Bronchial epithelial cell (primary cell): Measurements from ENCODE around the gene CRACDL. TPM values are rescaled to one million over a fixed set of nuclear protein-coding genes. Genes with fewer than 3 reads are reported as not detected.

Experiments used
- DNase-seq: peaks from one replicate; pipeline ENCODE4 v3.0.0-alpha.2; 2010; ENCODE audit warnings: low read depth
- FAIRE-seq: peaks from 2 replicates; lab custom pipeline; 2011; peaks lifted over from hg19 to GRCh38; lab: Jason Lieb, UNC
- H3K27me3 ChIP-seq: 2 replicates; pipeline ENCODE4 v1.5.1; 2011; ENCODE audit warnings: low read length; ENCODE audit not compliant: control insufficient read depth, insufficient read depth
- H3K36me3 ChIP-seq: 2 replicates; pipeline ENCODE4 v1.5.1; 2011; ENCODE audit warnings: low read length; ENCODE audit not compliant: control insufficient read depth, insufficient read depth
- H3K4me3 ChIP-seq: 2 replicates; pipeline ENCODE4 v1.5.1; 2011; ENCODE audit warnings: mild to moderate bottlenecking, low read depth, low read length, control low read depth
- total RNA-seq: library from RNA; depleted of rRNA; stranded (reverse); fragments of >200 nt; gene quantifications from 2 replicates; pipeline ENCODE4 v1.2.1, GENCODE V29; 2014
- TF ChIP-seq, protein P1 (sequence below): IDR thresholded peaks from 2 replicates; pipeline ENCODE4 v1.5.1; 2011; ENCODE audit warnings: mild to moderate bottlenecking, moderate library complexity, low read length, control low read depth, inconsistent platforms; ENCODE audit not compliant: insufficient read depth, severe bottlenecking

The CRACDL gene
- total RNA-seq, 1 donor from 2014 or later, result 0.26 TPM

GRCh38 chr2:98866033-98866432 lies 70.0 kb downstream of the CRACDL start:
- no peak for FAIRE-seq
- no peaks in the 10 kb centered on the region for H3K27me3 ChIP-seq
- DNase-seq, result no peak
- TF ChIP-seq, protein P1, sequence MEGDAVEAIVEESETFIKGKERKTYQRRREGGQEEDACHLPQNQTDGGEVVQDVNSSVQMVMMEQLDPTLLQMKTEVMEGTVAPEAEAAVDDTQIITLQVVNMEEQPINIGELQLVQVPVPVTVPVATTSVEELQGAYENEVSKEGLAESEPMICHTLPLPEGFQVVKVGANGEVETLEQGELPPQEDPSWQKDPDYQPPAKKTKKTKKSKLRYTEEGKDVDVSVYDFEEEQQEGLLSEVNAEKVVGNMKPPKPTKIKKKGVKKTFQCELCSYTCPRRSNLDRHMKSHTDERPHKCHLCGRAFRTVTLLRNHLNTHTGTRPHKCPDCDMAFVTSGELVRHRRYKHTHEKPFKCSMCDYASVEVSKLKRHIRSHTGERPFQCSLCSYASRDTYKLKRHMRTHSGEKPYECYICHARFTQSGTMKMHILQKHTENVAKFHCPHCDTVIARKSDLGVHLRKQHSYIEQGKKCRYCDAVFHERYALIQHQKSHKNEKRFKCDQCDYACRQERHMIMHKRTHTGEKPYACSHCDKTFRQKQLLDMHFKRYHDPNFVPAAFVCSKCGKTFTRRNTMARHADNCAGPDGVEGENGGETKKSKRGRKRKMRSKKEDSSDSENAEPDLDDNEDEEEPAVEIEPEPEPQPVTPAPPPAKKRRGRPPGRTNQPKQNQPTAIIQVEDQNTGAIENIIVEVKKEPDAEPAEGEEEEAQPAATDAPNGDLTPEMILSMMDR, result no peak
- no peaks in the 10 kb centered on the region for H3K36me3 ChIP-seq
- H3K4me3 ChIP-seq, result no peak overlapping the region

- H3K36me3 ChIP-seq, result no peaks in the 10 kb centered on the region
- DNase-seq, result no peak
- no peak overlapping the region for H3K4me3 ChIP-seq
- TF ChIP-seq, protein P1, result no peak
- no peak for FAIRE-seq
- no peaks in the 10 kb centered on the region for H3K27me3 ChIP-seq
These were observed 74.4 kb downstream of the CRACDL start for GRCh38 chr2:98861601-98862000.

GRCh38 chr2:98859323-98859722 lies 76.7 kb downstream of the CRACDL start:
- TF ChIP-seq, protein P1, result no peak
- Histone ChIP-seq H3K36me3 (no peaks in the 10 kb centered on the region), H3K4me3 (no peak overlapping the region), H3K27me3 (no peaks in the 10 kb centered on the region)
- no peak for DNase-seq
- FAIRE-seq, result no peak

DNA sequence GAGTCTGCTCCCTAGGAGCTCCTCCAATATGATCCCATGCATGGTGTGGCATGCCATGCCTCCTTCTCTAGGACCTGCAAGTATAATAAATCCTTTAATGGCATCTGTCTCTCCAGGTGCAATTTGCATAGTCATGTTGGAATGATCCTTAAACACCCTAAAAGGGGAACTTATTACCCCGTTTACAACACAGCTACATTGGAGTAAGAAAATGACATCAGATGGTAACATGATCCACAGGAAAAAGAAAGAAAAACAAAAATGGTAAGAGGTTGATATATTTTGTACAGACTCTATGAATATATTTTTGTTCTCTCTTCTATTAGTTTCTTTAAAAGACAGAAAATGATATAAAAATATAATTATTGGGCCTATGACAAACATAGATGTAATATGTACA lies 79.0 kb downstream of the CRACDL start:
- no peaks in the 10 kb centered on the region for H3K36me3 ChIP-seq
- H3K4me3 ChIP-seq, result no peak overlapping the region
- no peak for FAIRE-seq
- H3K27me3 ChIP-seq, result no peaks in the 10 kb centered on the region
- DNase-seq, result no peak
- TF ChIP-seq, protein P1, result no peak

GRCh38 chr2:98854682-98855081 lies 81.3 kb downstream of the CRACDL start:
- no peak for FAIRE-seq

DNA sequence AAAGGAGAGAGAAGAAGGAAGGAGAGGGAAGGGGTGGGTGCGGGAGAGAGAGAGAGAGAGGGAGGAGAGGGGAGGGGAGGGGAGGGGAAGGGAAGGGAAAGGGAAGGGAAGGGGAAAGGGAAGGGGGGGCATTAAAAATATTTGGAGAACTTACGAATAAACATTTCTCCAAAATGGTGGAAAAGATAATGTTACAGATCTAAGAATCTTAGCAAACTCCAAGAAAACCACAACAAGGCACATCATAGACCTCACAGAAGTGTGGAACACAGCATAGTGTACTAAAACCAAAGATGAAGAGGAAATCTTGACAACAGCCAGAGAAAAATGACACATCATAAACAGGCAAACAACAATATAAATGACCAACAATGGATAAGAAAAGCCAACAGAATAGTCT lies 83.1 kb downstream of the CRACDL start:
- H3K36me3 ChIP-seq, result no peaks in the 10 kb centered on the region
- H3K27me3 ChIP-seq, result no peaks in the 10 kb centered on the region
- TF ChIP-seq, protein P1, result no peak
- H3K4me3 ChIP-seq, result no peak overlapping the region
- FAIRE-seq, result no peak
- DNase-seq, result no peak

More at GRCh38 chr2:98854682-98855081, 81.3 kb downstream of the CRACDL start:
- H3K4me3 ChIP-seq, result no peak overlapping the region
- no peaks in the 10 kb centered on the region for H3K36me3 ChIP-seq
- TF ChIP-seq, protein P1, result no peak
- no peak for DNase-seq
- no peaks in the 10 kb centered on the region for H3K27me3 ChIP-seq
